GM06990 (cell line): ENCODE results near the gene FAM163A.

ENCODE experiments used
- DNase-seq: peaks from one replicate; pipeline ENCODE4 v3.0.0-alpha.2; 2011; ENCODE audit not compliant: insufficient read length; ENCODE audit errors: extremely low read depth
- H3K27me3 ChIP-seq: replicated peaks from 2 replicates; pipeline ENCODE4 v1.6.0; 2011; ENCODE audit warnings: low read length; ENCODE audit not compliant: control insufficient read depth, insufficient read depth
- H3K36me3 ChIP-seq: 2 replicates; pipeline ENCODE4 v1.5.1; 2011; ENCODE audit warnings: low read length; ENCODE audit not compliant: control insufficient read depth, insufficient read depth
- H3K4me3 ChIP-seq: replicated peaks from 2 replicates; pipeline ENCODE4 v1.5.1; 2011; ENCODE audit warnings: low read depth, mild to moderate bottlenecking, control low read depth, low read length
- CTCF ChIP-seq: IDR thresholded peaks from 2 replicates; pipeline ENCODE4 v1.5.1; 2011; ENCODE audit warnings: low read length, control low read depth, mild to moderate bottlenecking, inconsistent platforms; ENCODE audit not compliant: insufficient read depth, poor library complexity, severe bottlenecking

The FAM163A gene

GRCh38 chr1:179817789-179818188 lies 74.7 kb downstream of the FAM163A start:
- DNase-seq = no peak

DNA sequence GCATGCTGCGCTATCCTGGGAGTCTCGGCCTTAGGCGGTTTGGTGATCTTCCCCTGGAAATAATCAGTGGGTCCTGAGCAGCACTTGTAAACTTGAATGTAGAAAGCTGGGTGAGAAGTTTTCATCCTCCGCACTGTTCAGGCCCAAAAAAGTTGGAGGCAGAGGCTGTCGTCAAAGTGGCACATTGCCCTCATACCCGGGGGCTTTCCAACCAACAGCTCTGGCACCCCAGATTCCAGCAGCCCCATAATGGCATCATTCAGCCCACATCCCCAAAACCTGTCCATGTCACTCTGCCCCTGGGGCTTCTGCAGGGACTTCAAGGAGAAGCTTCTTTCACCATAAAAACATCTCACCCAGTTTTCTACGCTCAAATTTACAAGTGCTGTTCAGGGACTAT lies 75.2 kb downstream of the FAM163A start:
- Histone ChIP-seq H3K36me3 (no peaks in the 10 kb centered on the region), H3K4me3 (no peak overlapping the region), H3K27me3 (no peaks in the 10 kb centered on the region)
- no peak for DNase-seq
- no peak for TF ChIP-seq CTCF

More at GRCh38 chr1:179817789-179818188, 74.7 kb downstream of the FAM163A start:
- H3K4me3 ChIP-seq = no peak overlapping the region
- no peak for TF ChIP-seq CTCF
- no peaks in the 10 kb centered on the region for H3K27me3 ChIP-seq
- H3K36me3 ChIP-seq = no peaks in the 10 kb centered on the region

GRCh38 chr1:179818743-179819173 lies 75.7 kb downstream of the FAM163A start:
- TF ChIP-seq CTCF = no peak
- no peaks in the 10 kb centered on the region for H3K27me3 ChIP-seq
- no peak for DNase-seq
- no peak overlapping the region for H3K4me3 ChIP-seq
- H3K36me3 ChIP-seq = no peaks in the 10 kb centered on the region

DNA sequence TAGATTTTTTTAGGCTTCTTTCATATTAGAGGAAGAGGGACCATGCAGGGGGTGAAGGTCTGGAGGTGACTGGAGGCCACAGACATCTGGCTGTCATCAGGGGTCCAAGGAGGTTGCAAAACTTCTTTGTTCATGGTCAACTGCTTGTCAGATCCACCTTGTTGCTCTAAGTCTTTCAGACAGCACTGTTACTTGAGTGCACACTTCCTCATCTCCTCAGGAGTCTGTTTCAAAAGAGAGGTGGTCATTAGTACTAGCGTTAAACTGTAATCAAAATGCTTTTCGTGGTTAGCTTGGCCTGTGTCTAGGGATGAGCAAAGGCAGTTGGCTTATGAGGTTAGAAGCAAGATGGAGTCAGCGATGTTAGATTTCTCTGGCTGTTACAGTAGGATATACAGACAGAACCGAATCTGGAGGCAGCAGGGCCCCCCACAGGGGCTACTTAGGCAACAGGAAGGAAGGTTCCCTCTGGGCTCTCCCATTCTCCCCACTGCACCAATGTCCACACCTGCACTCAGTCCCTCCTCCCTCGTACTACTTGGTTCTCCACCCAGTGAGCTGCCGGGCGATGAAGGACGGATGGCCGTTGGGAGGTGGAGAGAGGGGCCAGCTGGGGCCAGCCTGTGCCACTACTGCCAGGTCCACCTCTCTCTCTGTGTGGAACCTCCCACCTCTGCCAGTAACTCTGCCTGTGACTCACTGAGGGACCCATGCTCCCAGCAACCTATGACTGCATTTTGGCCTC lies 77.3 kb downstream of the FAM163A start:
- Histone ChIP-seq H3K27me3 (no peaks in the 10 kb centered on the region), H3K4me3 (no peak overlapping the region), H3K36me3 (no peaks in the 10 kb centered on the region)
- DNase-seq = no peak
- no peak for TF ChIP-seq CTCF

GRCh38 chr1:179821524-179821923 lies 78.4 kb downstream of the FAM163A start:
- no peak for DNase-seq
- no peak for TF ChIP-seq CTCF
- Histone ChIP-seq H3K4me3 (no peak overlapping the region), H3K36me3 (no peaks in the 10 kb centered on the region), H3K27me3 (no peaks in the 10 kb centered on the region)

DNA sequence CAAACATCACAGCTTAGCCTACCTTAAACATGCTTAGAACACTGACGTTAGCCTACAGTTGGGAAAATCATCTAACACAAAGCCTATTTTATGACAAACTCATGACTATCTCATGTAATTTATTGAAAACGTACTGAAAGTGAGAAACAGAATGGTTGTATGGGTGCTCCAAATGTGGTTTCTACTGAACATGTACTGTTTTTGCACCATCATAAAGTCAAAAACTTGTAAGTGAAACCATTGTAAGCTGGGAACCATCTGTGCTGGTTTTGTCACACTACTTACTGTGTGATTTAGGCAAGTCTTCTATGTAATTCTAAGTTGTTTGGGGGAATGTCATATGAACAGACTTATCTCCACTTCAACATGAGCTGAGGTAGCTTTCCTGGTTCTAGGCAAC lies 79.0 kb downstream of the FAM163A start:
- no peak for TF ChIP-seq CTCF
- H3K4me3 ChIP-seq = no peak overlapping the region
- no peak for DNase-seq
- no peaks in the 10 kb centered on the region for H3K27me3 ChIP-seq
- H3K36me3 ChIP-seq = no peaks in the 10 kb centered on the region
